HL-60 (cell line): ENCODE results near the gene SORCS1.

Experiments used
- CTCF ChIP-seq: IDR thresholded peaks from one replicate; pipeline ENCODE4 v1.5.1; 2011; ENCODE audit warnings: low read length, control low read depth, inconsistent platforms; ENCODE audit not compliant: insufficient read depth
- GABPA ChIP-seq: IDR thresholded peaks from 2 replicates; pipeline ENCODE4 v1.6.1; 2012; ENCODE audit warnings: low read depth
- POLR2AphosphoS5 ChIP-seq: IDR thresholded peaks from 2 replicates; pipeline ENCODE4 v1.6.1; 2012; ENCODE audit warnings: low read depth

DNA sequence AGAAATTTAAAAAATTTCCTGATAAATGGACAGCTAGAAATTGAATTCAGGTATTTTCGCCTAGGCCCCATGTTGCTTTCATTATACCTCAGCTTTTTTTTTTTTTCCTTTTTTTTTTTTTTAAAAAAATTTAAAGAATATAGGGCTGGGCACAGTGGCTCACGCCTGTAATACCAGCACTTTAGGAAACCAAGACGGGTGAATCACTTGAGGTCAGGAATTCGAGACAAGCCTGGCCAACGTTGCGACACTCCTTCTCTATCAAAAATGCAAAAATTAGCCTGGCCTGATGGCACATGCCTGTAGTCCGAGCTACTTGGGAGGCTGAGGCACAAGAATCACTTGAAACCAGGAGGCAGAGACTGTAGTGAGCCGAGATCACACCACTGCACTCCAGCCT is 334.0 kb downstream of the SORCS1 start:
- TF ChIP-seq POLR2AphosphoS5 (no peak), CTCF (no peak), GABPA (no peak)
